ENCODE results near the gene RPH3AL. TPM values are rescaled to one million over a fixed set of nuclear protein-coding genes. Genes with fewer than 3 reads are reported as not detected.
"Not testable (repeated sequence)": the region's sequence is repeated elsewhere in the genome, so short reads cannot be mapped to it uniquely, and the experiment has no call there.

RPH3AL gene
- total RNA-seq, 2 experiments from 2014 or later = 1.7 to 3.0 TPM

GRCh38 chr17:173166-173911, 179.3 kb downstream of the RPH3AL start:
- ChIA-PET POLR2A (no interaction called here), CTCF (no interaction called here)
- intact Hi-C loops (cut with micrococcal nuclease) = no loop called here
- DNase-seq = no peak
- Mint-ChIP-seq H3K4me3 (no peak overlapping the region), H3K27ac (no peak overlapping the region), H3K4me1 (ENCODE audit: low read depth) (no peaks in the 10 kb centered on the region), H3K27me3 (peaks cover 7% of the 10 kb centered on the region), H3K9me3 (no peaks in the 10 kb centered on the region), H3K36me3 (no peaks in the 10 kb centered on the region)

GRCh38 chr17:172401-172800, 180.2 kb downstream of the RPH3AL start:
- intact Hi-C loops (cut with micrococcal nuclease) = no loop called here
- no peaks in the 10 kb centered on the region for H3K36me3 Mint-ChIP-seq
- H3K9me3 Mint-ChIP-seq = no peaks in the 10 kb centered on the region
- CTCF ChIA-PET = no interaction called here
- H3K27ac Mint-ChIP-seq = no peak overlapping the region
- DNase-seq = no peak
- POLR2A ChIA-PET = no interaction called here
- no peak overlapping the region for H3K4me3 Mint-ChIP-seq
- H3K27me3 Mint-ChIP-seq = peaks cover 3% of the 10 kb centered on the region
- no peaks in the 10 kb centered on the region for H3K4me1 Mint-ChIP-seq (ENCODE audit: low read depth)

- intact Hi-C loops (cut with micrococcal nuclease) = no loop called here
- Mint-ChIP-seq H3K9me3 (no peaks in the 10 kb centered on the region), H3K4me1 (ENCODE audit: low read depth) (no peaks in the 10 kb centered on the region), H3K4me3 (no peak overlapping the region), H3K27me3 (peaks cover 3% of the 10 kb centered on the region), H3K36me3 (no peaks in the 10 kb centered on the region), H3K27ac (no peak overlapping the region)
- CTCF ChIA-PET = no interaction called here
- POLR2A ChIA-PET = no interaction called here
- DNase-seq = no peak
These were observed 180.7 kb downstream of the RPH3AL start for GRCh38 chr17:171871-172270.

- H3K9me3 Mint-ChIP-seq = no peaks in the 10 kb centered on the region
- no peaks in the 10 kb centered on the region for H3K4me1 Mint-ChIP-seq (ENCODE audit: low read depth)
- no peaks in the 10 kb centered on the region for H3K36me3 Mint-ChIP-seq
- intact Hi-C loops (cut with micrococcal nuclease) = no loop called here
- CTCF ChIA-PET = no interaction called here
- POLR2A ChIA-PET = no interaction called here
- H3K4me3 Mint-ChIP-seq = no peak overlapping the region
- no peak for DNase-seq
- H3K27me3 Mint-ChIP-seq = peaks cover 3% of the 10 kb centered on the region
- H3K27ac Mint-ChIP-seq = no peak overlapping the region
These were observed 182.4 kb downstream of the RPH3AL start for GRCh38 chr17:170130-170670.

- CTCF ChIA-PET; H3K4me3 Mint-ChIP-seq; intact Hi-C loops (cut with micrococcal nuclease); DNase-seq; POLR2A ChIA-PET; H3K36me3 Mint-ChIP-seq; H3K4me1 Mint-ChIP-seq (ENCODE audit: low read depth); H3K27ac Mint-ChIP-seq; H3K27me3 Mint-ChIP-seq; H3K9me3 Mint-ChIP-seq: not testable (repeated sequence)
These were observed 184.0 kb downstream of the RPH3AL start for GRCh38 chr17:168614-169013.

- ChIA-PET CTCF (interaction anchor here (1.2 kb wide), 1 partner anchor 220 kb away, joined by 3 read pairs; no protein-coding TSS in a partner anchor), POLR2A (no interaction called here)
- Mint-ChIP-seq H3K27me3 (no peaks in the 10 kb centered on the region), H3K27ac (no peak overlapping the region), H3K4me1 (ENCODE audit: low read depth) (no peaks in the 10 kb centered on the region), H3K9me3 (no peaks in the 10 kb centered on the region), H3K4me3 (no peak overlapping the region), H3K36me3 (no peaks in the 10 kb centered on the region)
- no peak for DNase-seq
- intact Hi-C loops (cut with micrococcal nuclease) = no loop called here
These were observed 186.7 kb downstream of the RPH3AL start for GRCh38 chr17:165939-166338.

- no peak overlapping the region for H3K27ac Mint-ChIP-seq
- ChIA-PET POLR2A (no interaction called here), CTCF (interaction anchor here (1.0 to 1.2 kb wide), 2 partner anchors 221 to 222 kb away, joined by 3 to 4 read pairs; no protein-coding TSS in a partner anchor)
- no peaks in the 10 kb centered on the region for H3K27me3 Mint-ChIP-seq
- intact Hi-C loops (cut with micrococcal nuclease) = no loop called here
- H3K9me3 Mint-ChIP-seq = no peaks in the 10 kb centered on the region
- peak; percentile 32 for DNase-seq
- H3K4me3 Mint-ChIP-seq = no peak overlapping the region
- H3K4me1 Mint-ChIP-seq (ENCODE audit: low read depth) = no peaks in the 10 kb centered on the region
- no peaks in the 10 kb centered on the region for H3K36me3 Mint-ChIP-seq
These were observed 188.0 kb downstream of the RPH3AL start for GRCh38 chr17:164303-165235.

- CTCF ChIA-PET = no interaction called here
- Mint-ChIP-seq H3K9me3 (no peaks in the 10 kb centered on the region), H3K27ac (no peak overlapping the region), H3K4me3 (no peak overlapping the region), H3K27me3 (no peaks in the 10 kb centered on the region), H3K4me1 (ENCODE audit: low read depth) (no peaks in the 10 kb centered on the region), H3K36me3 (no peaks in the 10 kb centered on the region)
- no peak for DNase-seq
- intact Hi-C loops (cut with micrococcal nuclease) = no loop called here
- POLR2A ChIA-PET = no interaction called here
These were observed 189.0 kb downstream of the RPH3AL start for GRCh38 chr17:163514-164098.

- DNase-seq = no peak
- no peaks in the 10 kb centered on the region for H3K9me3 Mint-ChIP-seq
- no peak overlapping the region for H3K27ac Mint-ChIP-seq
- CTCF ChIA-PET = interaction anchor here (0.6 kb wide), 1 partner anchor 10 kb away, joined by 4 read pairs; no protein-coding TSS in a partner anchor
- no peaks in the 10 kb centered on the region for H3K36me3 Mint-ChIP-seq
- intact Hi-C loops (cut with micrococcal nuclease) = no loop called here
- POLR2A ChIA-PET = no interaction called here
- H3K4me1 Mint-ChIP-seq (ENCODE audit: low read depth) = no peaks in the 10 kb centered on the region
- H3K27me3 Mint-ChIP-seq = no peaks in the 10 kb centered on the region
- no peak overlapping the region for H3K4me3 Mint-ChIP-seq
These were observed 189.9 kb downstream of the RPH3AL start for GRCh38 chr17:162689-163088.

Other genes with a start within 250 kb of the RPH3AL start
- not detected for gene SCGB1C2, start 215.2 kb downstream of the RPH3AL start, total RNA-seq
- under 1 TPM; 0.02 to 0.12 TPM for gene DOC2B, start 171.2 kb downstream of the RPH3AL start, total RNA-seq
- 10 to 100 TPM; 49.0 to 49.1 TPM for gene RFLNB, start 93.1 kb upstream of the RPH3AL start, total RNA-seq